HG02970 (cell line): Measurements from ENCODE around the gene MAP2K6.

Source experiments
- ATAC-seq: cut with Tn5 transposase; IDR thresholded peaks from one replicate; pipeline ENCODE4 v1.9.1; 2021; ENCODE audit warnings: mild to moderate bottlenecking, moderate library complexity, moderate number of reproducible peaks; ENCODE audit not compliant: unreplicated experiment, low FRiP score

The MAP2K6 gene

GRCh38 chr17:69572747-69573146 is 158.2 kb downstream of the MAP2K6 start:
- ATAC-seq, result no peak

DNA sequence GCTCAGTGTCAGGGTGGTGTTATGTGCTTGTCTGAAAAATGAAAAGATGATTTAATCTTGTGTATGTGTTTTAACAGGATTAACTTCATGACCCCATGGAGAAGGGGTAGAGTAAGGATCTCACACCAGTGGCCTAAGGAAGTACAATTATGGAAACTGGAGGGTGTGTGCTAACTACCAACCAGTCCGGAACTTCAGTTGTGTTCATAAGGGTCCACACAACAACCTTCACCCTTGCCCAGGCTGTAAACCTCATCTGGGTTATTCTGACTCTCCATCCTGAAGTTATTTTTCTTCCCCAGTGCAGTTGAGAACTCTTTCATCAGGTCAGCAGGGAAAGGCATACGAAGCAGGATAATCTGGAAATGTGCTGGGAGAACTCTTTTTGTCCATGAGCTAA is 158.9 kb downstream of the MAP2K6 start:
- ATAC-seq, result no peak

- no peak for ATAC-seq
These were observed 160.0 kb downstream of the MAP2K6 start for GRCh38 chr17:69574257-69575197.

DNA sequence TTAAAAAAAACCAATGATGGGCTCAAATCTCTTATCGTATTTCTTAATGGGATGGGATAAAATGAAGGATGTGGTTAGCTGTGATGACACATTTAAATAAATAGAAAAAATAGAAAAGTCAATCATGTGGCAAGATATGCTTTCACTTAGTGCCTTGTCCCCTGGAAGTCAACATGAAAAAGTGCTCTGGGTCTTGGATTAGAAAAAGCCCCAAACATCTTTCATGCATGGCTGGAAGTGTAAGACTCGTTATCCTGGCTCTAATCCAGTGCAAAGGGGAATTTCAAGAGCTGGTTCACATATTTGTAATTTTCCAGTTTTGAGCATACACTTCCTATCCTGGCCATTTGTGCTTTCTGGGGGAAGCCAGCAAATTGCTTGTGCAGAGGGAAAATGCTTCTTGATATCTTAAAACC is 160.9 kb downstream of the MAP2K6 start:
- no peak for ATAC-seq

DNA sequence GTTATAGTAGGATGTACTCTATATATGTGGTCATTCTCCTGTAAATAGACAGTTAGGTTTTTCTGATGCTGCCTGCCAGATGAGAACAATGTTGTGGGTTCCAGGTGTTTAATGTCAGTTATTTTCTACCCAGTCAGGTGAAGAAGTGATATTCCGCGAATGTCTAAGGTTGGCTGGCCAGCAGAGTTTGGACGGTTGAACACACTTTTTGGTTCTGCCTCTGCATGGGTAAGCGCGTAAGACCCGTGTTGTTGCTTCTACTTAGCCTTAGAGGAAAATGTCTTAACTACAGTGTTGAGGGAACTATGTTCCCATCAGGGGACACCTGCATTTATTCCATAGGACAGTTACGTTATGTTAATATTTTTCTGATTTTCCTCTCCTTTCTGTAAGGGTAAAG is 162.6 kb downstream of the MAP2K6 start:
- no peak for ATAC-seq

- ATAC-seq, result no peak
These were observed 164.0 kb downstream of the MAP2K6 start for GRCh38 chr17:69578385-69578936.

GRCh38 chr17:69579961-69580677 is 165.6 kb downstream of the MAP2K6 start:
- ATAC-seq, result no peak

DNA sequence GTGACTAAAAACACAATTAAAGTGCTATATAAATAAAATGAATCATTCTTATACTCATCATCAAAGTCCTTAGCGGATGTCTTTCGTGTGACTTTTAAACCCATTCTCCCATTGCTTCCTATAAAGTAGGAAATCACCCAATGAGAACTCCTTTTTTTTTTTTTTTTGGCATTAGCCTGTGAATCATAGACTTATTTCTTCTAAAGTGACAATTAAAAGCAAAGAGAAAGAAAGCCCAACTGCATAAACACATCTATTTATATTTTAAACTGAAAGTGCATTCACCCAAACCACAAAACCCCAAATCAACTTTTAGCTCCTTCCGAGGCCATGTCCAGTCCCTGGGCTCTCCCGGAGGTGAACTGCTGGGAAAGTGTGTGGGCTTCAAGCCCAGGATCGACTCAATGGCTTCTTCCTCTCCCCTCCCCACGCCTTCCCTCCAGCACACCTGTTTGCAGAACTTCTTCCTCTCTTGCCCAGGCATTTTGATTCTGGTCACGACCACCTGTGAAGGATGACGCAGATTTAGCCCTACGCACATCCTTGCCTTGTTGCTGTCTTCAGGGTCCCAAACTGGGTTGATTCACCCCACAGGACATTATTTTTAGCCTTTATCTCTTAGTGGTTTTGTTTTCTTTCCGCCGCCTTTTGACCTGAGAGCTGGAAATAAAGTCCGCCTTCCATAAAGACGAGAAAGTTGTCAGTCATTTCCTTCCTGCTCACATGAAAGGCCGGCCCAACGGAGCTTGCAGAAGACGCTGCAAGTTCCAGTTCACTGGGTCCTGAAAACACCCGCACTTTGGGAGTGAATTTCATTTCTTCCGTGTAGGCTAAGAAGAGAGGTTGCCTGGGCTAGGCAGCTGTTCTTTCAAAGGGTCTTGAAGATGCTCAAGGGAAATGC is 166.8 kb downstream of the MAP2K6 start:
- ATAC-seq, result peak; percentile 78

DNA sequence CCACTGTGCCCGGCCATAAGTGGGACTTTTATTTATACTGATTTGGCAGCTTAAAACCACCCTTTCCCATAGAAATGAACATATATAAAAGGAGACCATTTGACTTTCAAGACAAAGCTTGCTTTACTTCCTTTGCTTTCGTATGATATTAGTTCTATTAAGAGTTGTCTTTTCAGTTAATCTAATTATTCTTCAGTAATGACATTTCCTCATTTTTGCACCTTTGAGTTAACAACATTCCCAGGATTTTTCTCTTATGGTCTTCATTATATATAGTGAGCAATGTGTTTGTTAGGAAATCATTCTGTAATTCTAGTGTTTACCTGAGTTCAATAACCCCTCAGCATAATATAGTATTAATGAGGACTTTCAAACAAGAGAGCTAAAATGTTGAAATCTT is 173.8 kb downstream of the MAP2K6 start:
- no peak for ATAC-seq

GRCh38 chr17:69588827-69589239 is 174.3 kb downstream of the MAP2K6 start:
- no peak for ATAC-seq

GRCh38 chr17:69590671-69591070 is 176.2 kb downstream of the MAP2K6 start:
- no peak for ATAC-seq

DNA sequence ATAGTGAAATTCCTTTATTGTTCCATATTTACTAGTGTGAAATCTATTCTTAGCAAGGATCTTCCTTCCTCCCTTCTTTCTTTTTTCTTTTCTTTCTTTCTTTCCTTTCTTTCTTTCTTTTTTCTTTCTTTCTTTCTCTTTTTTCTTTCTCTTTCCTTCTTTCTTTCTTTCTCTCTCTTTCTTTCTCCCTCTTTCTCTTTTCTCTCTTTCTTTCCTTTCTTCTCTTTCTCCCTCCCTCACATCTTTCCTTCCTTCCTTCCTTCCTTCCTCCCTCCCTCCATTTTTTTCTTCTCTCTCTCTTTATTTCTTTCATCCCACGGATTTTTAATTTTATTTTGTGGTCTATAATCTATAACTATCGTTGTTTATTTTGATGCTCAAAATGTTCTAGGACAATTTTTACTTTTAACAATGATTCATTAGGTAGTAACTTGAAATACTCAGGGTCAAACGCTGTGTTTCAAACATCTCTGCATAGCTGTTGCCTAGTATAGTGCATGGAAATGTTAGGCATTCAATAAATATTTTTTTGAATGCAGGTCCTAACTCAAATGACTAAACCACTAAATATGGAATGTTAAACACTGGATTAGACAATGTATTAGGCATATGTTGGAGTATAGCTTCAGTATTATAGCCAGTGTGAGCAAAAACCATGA is 178.3 kb downstream of the MAP2K6 start:
- ATAC-seq, result no peak

DNA sequence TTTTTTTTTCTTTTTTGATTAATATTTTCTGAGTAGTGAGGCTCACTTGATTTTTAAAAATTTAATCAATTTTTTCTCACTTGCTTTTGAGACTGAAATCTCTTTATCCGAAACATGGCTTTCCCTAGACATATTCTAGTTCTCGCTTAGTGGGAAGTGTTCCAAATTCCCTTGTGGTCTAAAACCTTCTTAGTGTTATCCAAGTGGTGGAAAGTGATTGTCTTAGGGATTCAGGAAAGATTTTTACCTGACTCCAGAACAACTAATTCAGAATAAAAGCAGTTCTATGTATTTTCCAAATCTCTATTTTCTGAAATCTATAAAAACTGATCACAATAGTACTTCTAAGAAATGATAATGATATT is 178.8 kb downstream of the MAP2K6 start:
- no peak for ATAC-seq

- ATAC-seq, result no peak
These were observed 179.2 kb downstream of the MAP2K6 start for GRCh38 chr17:69593716-69594115.

GRCh38 chr17:69594641-69595040 is 180.1 kb downstream of the MAP2K6 start:
- ATAC-seq, result no peak

- ATAC-seq, result no peak
These were observed 181.6 kb downstream of the MAP2K6 start for GRCh38 chr17:69596141-69596540.

GRCh38 chr17:69597898-69598692 is 183.6 kb downstream of the MAP2K6 start:
- ATAC-seq, result no peak

- no peak for ATAC-seq
These were observed 188.5 kb downstream of the MAP2K6 start for GRCh38 chr17:69602972-69603371.
